Measurements from ENCODE around the gene CD300LB.

The CD300LB gene

GRCh38 chr17:74477411-74477810 is 53.9 kb downstream of the CD300LB start:
- no peaks in the 10 kb centered on the region for H3K27me3 Mint-ChIP-seq (ENCODE audit: low read depth)
- H3K36me3 Mint-ChIP-seq (ENCODE audit: low read depth) = peaks cover 74% of the 10 kb centered on the region
- no peak overlapping the region for H3K27ac Mint-ChIP-seq
- H3K4me1 Mint-ChIP-seq (ENCODE audit: low read depth) = peaks cover 63% of the 10 kb centered on the region
- no peak overlapping the region for H3K4me3 Mint-ChIP-seq
- H3K9me3 Mint-ChIP-seq = peaks cover 22% of the 10 kb centered on the region

DNA sequence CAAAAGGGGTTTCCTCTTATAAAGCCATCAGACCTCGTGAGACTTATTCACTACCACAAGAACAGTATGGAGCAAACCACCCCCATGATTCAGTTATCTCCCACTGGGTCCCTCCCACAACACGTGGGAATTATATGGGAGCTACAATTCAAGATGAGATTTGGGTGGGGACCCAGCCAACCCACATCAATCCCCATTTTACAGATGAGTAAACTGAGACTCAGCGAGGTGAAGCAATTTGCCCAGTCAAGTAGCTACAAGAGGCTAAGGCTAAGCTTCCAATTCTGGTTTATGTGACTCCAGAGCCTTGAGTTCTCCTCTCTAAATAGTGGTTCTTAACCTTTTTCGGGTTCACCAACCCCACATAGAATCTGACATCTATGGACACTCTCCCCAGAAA is 56.1 kb downstream of the CD300LB start:
- peaks cover 71% of the 10 kb centered on the region for H3K4me1 Mint-ChIP-seq (ENCODE audit: low read depth)
- no peaks in the 10 kb centered on the region for H3K27me3 Mint-ChIP-seq (ENCODE audit: low read depth)
- H3K4me3 Mint-ChIP-seq = no peak overlapping the region
- peak overlapping the region; percentile 34 for H3K27ac Mint-ChIP-seq
- peaks cover 82% of the 10 kb centered on the region for H3K36me3 Mint-ChIP-seq (ENCODE audit: low read depth)
- H3K9me3 Mint-ChIP-seq = peaks cover 22% of the 10 kb centered on the region

- peaks cover 66% of the 10 kb centered on the region for H3K4me1 Mint-ChIP-seq (ENCODE audit: low read depth)
Measured at GRCh38 chr17:74474043-74474792, 57.1 kb downstream of the CD300LB start.

DNA sequence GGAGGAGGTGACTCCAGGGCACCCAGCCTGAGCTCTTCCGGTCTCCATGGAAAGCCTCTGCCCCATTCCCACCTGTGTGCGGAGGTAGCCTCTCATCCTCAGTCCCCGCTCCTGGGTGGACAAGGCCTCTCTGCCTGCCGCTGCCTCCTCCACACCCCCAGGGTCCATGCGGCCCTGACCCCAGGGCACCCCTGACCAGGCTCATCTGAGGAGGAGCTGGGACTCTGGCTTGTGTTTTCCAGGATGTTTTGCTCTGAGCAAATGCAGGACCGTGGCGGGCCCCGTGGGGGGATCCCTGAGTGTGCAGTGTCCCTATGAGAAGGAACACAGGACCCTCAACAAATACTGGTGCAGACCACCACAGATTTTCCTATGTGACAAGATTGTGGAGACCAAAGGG is 58.0 kb downstream of the CD300LB start:
- peak overlapping the region; percentile 62 for H3K27ac Mint-ChIP-seq
- H3K4me1 Mint-ChIP-seq (ENCODE audit: low read depth) = peaks cover 59% of the 10 kb centered on the region
- peak overlapping the region; percentile 58 for H3K4me3 Mint-ChIP-seq
- no peaks in the 10 kb centered on the region for H3K27me3 Mint-ChIP-seq (ENCODE audit: low read depth)
- H3K36me3 Mint-ChIP-seq (ENCODE audit: low read depth) = peaks cover 71% of the 10 kb centered on the region
- peaks cover 22% of the 10 kb centered on the region for H3K9me3 Mint-ChIP-seq

More at GRCh38 chr17:74474043-74474792, 57.1 kb downstream of the CD300LB start:
- Mint-ChIP-seq H3K9me3 (peaks cover 22% of the 10 kb centered on the region), H3K4me3 (peak overlapping the region; percentile 58), H3K27ac (peak overlapping the region; percentile 62), H3K36me3 (ENCODE audit: low read depth) (peaks cover 80% of the 10 kb centered on the region), H3K27me3 (ENCODE audit: low read depth) (no peaks in the 10 kb centered on the region)

DNA sequence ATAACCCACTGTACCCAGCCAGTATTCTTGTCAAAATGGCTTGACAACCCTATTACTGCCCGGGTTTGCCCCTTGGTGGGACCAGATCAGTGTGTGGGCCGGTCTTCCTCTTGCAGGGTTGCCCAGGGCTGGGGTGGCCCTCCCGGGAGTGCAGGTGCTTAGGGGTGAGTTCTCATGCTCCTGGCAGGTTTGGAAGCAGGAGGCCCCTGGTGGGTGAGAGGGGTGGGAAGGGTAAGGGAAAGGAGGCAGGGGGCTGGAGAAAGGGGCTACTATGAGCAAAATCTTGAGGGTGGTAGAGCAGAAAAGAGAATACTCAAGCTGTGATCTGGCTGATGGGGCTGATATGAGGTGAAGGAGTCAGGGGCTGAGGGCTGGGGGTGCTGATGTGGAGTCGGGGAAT is 58.4 kb downstream of the CD300LB start:
- H3K36me3 Mint-ChIP-seq (ENCODE audit: low read depth) = peaks cover 67% of the 10 kb centered on the region
- H3K4me1 Mint-ChIP-seq (ENCODE audit: low read depth) = peaks cover 55% of the 10 kb centered on the region
- no peak overlapping the region for H3K4me3 Mint-ChIP-seq
- H3K27ac Mint-ChIP-seq = no peak overlapping the region
- H3K9me3 Mint-ChIP-seq = peaks cover 22% of the 10 kb centered on the region
- H3K27me3 Mint-ChIP-seq (ENCODE audit: low read depth) = no peaks in the 10 kb centered on the region

DNA sequence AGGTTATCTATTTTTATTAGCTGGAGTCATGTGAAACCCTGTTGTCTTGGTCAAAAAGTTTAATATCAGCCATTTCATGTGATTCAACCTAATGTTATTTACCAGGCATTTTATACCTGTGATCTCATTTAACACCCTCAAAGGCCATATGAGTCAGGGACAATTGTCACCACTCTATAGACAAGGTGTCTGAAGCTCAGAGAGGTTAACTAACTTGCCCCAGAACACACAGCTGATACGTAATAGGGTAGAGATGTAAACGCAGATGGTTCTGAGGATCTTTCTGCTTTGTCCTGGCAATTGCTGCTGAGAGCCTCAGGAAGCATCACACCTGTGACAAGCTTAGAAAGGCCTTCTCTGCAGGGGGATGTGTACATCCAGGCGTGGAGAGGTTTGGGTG is 59.9 kb downstream of the CD300LB start:
- peaks cover 16% of the 10 kb centered on the region for H3K9me3 Mint-ChIP-seq
- peaks cover 49% of the 10 kb centered on the region for H3K4me1 Mint-ChIP-seq (ENCODE audit: low read depth)
- H3K36me3 Mint-ChIP-seq (ENCODE audit: low read depth) = peaks cover 57% of the 10 kb centered on the region
- peak overlapping the region; percentile 24 for H3K4me3 Mint-ChIP-seq
- no peaks in the 10 kb centered on the region for H3K27me3 Mint-ChIP-seq (ENCODE audit: low read depth)
- H3K27ac Mint-ChIP-seq = no peak overlapping the region

All from T-helper 1 cell treated with Interleukin-12 subunit alpha and Interleukin-12 subunit beta and Interleukin-4 antibody, amounts not matched to agents 30 μg/mL and 1 μg/mL, for 36 hours (primary cell).